ENCODE results near the gene ZGRF1. TPM values are rescaled to one million over a fixed set of nuclear protein-coding genes. Genes with fewer than 3 reads are reported as not detected.

ZGRF1 gene
- total RNA-seq, 1 experiment from 2014 or later = 21.4 TPM

GRCh38 chr4:112546476-112546875 is 90.2 kb downstream of the ZGRF1 start:
- POLR2A ChIA-PET = no interaction called here
- intact Hi-C loops (cut with micrococcal nuclease) = no loop called here

More at GRCh38 chr4:112546476-112546875, 90.2 kb downstream of the ZGRF1 start:
- ChIA-PET CTCF (no interaction called here), RAD21 (ENCODE audit: low non-redundant PET in 1 of 2, low total read pairs in 2 of 2, uncharacterized antibody in 2 of 2, unreplicated experiment in 2 of 2) (no interaction called here)
- Histone ChIP-seq H2AFZ (ENCODE audit: low read depth, low read length, poor library complexity, severe bottlenecking) (no peak overlapping the region), H3K36me3 (ENCODE audit: control insufficient read depth in 1 of 2, insufficient read depth in 2 of 2, low read length in 2 of 2) (no peaks in the 10 kb centered on the region), H3K9me3 (ENCODE audit: control insufficient read depth in 1 of 2, insufficient read depth in 1 of 2, low read depth in 1 of 2, low read length in 2 of 2) (no peaks in the 10 kb centered on the region), H3K4me2 (ENCODE audit: low read length) (no peak overlapping the region), H3K27me3 (ENCODE audit: insufficient read depth, low read length) (no peaks in the 10 kb centered on the region), H4K20me1 (ENCODE audit: insufficient read depth) (no peaks in the 10 kb centered on the region), H3K27ac (ENCODE audit: low read depth, low read length) (no peak overlapping the region), H3K4me3 (replicated peaks in 1 of 2; ENCODE audit: low read depth in 1 of 2, low read length in 2 of 2) (no peak overlapping the region), H3K9me2 (ENCODE audit: insufficient read depth) (no peaks in the 10 kb centered on the region), H3K4me1 (ENCODE audit: control insufficient read depth in 1 of 2, insufficient read depth in 2 of 2, low read length in 2 of 2) (peaks cover 9 to 12% of the 10 kb centered on the region in 2 experiments), H3K9ac (ENCODE audit: low read length) (no peak overlapping the region), H3K79me2 (ENCODE audit: insufficient read depth, low read length) (no peaks in the 10 kb centered on the region)
- TF ChIP-seq SRF (IDR thresholded peaks at IDR 0.05; ENCODE audit: low read depth) (no peak), POLR2A (IDR thresholded peaks at IDR 0.05; ENCODE audit: borderline replicate concordance, extremely low read depth, insufficient read depth, insufficient read length) (no peak), EZH2phosphoT487 (IDR thresholded peaks at IDR 0.05; ENCODE audit: borderline replicate concordance) (no peak), CTCF (IDR thresholded peaks at IDR 0.05 in 2 of 3, conservative IDR thresholded peaks at IDR 0.05 in 1 of 3; ENCODE audit: borderline replicate concordance in 1 of 3, insufficient read depth in 1 of 3, low read depth in 2 of 3, low read length in 2 of 3) (no peak), YY1 (IDR thresholded peaks at IDR 0.05; ENCODE audit: extremely low read depth, insufficient replicate concordance, low read depth, low read length) (no peak), ZNF274 (IDR thresholded peaks at IDR 0.05; ENCODE audit: low read depth, low read length) (no peak), SIN3A (IDR thresholded peaks at IDR 0.05; ENCODE audit: low read depth) (no peak), MAX (IDR thresholded peaks at IDR 0.05) (no peak), FOSL1 (IDR thresholded peaks at IDR 0.05; ENCODE audit: low read depth) (no peak), ZFX (IDR thresholded peaks at IDR 0.05) (no peak), EGR1 (IDR thresholded peaks at IDR 0.05; ENCODE audit: low read depth) (no peak), CBX3 (IDR thresholded peaks at IDR 0.05; ENCODE audit: low read depth) (no peak), REST (IDR thresholded peaks at IDR 0.05; ENCODE audit: low read depth) (no peak), POLR2AphosphoS5 (IDR thresholded peaks at IDR 0.05; ENCODE audit: low read depth, low read length) (no peak), TCF7L2 (IDR thresholded peaks at IDR 0.05; ENCODE audit: borderline replicate concordance, extremely low read depth, insufficient read depth, insufficient read length) (no peak)
- no peak for ATAC-seq
- no TSS peak for BruUV-seq (replicated peaks)
- no peak for DNase-seq (ENCODE audit: low read depth, low spot score)

Measured in HCT116 (cell line).